GM12874 (cell line): ENCODE data around the gene NLRP3.

Experiments used
- CTCF ChIP-seq: IDR thresholded peaks from 2 replicates; pipeline ENCODE4 v1.5.1; 2011; ENCODE audit warnings: low read depth, mild to moderate bottlenecking, control low read depth, low read length, moderate library complexity; ENCODE audit not compliant: insufficient read depth

Gene NLRP3

GRCh38 chr1:247387565-247387964 is 28.4 kb upstream of the NLRP3 start:
- no peak for TF ChIP-seq CTCF

- peak; percentile 87 for TF ChIP-seq CTCF
Measured at GRCh38 chr1:247390116-247390791, 25.7 kb upstream of the NLRP3 start.

GRCh38 chr1:247390996-247391395 is 25.0 kb upstream of the NLRP3 start:
- no peak for TF ChIP-seq CTCF

GRCh38 chr1:247392088-247392487 is 23.9 kb upstream of the NLRP3 start:
- TF ChIP-seq CTCF, result no peak

- TF ChIP-seq CTCF, result 0 out of 2 replicates have a peak, but pooled peaks have one; percentile 6
Measured at GRCh38 chr1:247400685-247401084, 15.3 kb upstream of the NLRP3 start.

GRCh38 chr1:247401310-247402119 is 14.5 kb upstream of the NLRP3 start:
- no peak for TF ChIP-seq CTCF

GRCh38 chr1:247402120-247402675 is 13.8 kb upstream of the NLRP3 start:
- no peak for TF ChIP-seq CTCF
